ENCODE results near the gene KATNAL1. TPM values are rescaled to one million over a fixed set of nuclear protein-coding genes. Genes with fewer than 3 reads are reported as not detected.

The KATNAL1 gene
- total RNA-seq, 1 donor from 2014 or later, result 20.2 TPM

- DNase-seq (ENCODE audit: extremely low spot score, unreplicated experiment), result no peak
These were observed 153.6 kb downstream of the KATNAL1 start for GRCh38 chr13:30153545-30154426.

More at GRCh38 chr13:30153545-30154426, 153.6 kb downstream of the KATNAL1 start:
- H3K36me3 Mint-ChIP-seq, result no peaks in the 10 kb centered on the region
- no peak overlapping the region for H3K27ac Mint-ChIP-seq
- H3K4me3 Mint-ChIP-seq, result peak overlapping the region; percentile 15
- peaks cover 43% of the 10 kb centered on the region for H3K4me1 Mint-ChIP-seq (ENCODE audit: unreplicated experiment)
- H3K27me3 Mint-ChIP-seq, result peaks cover 43% of the 10 kb centered on the region
- H3K9me3 Mint-ChIP-seq, result no peaks in the 10 kb centered on the region
- no peak for TF ChIP-seq CTCF (conservative IDR thresholded peaks at IDR 0.05)

Other genes starting within 250 kb of the KATNAL1 start
- not detected in 2 replicates for gene UBE2L5, start 114.9 kb upstream of the KATNAL1 start, total RNA-seq (ENCODE audit: low replicate concordance)
- gene HMGB1, start 158.4 kb upstream of the KATNAL1 start, total RNA-seq (ENCODE audit: low replicate concordance), result 312 and 576 TPM in 2 replicates